Mesenteric fat pad (tissue), 1 donor: ENCODE results near the gene TAPBPL. TPM values are rescaled to one million over a fixed set of nuclear protein-coding genes. Genes with fewer than 3 reads are reported as not detected.

ENCODE experiments used
- DNase-seq: peaks from one replicate; pipeline ENCODE4 v3.0.0-alpha.2; 2020; ENCODE audit warnings: low spot score
- total RNA-seq: library from RNA; stranded (reverse); fragmentation: NEBNext Ultra II Directional; extraction: Animal tissue kit (Norgen Biotek cat#: 25700); gene quantifications from one replicate; pipeline ENCODE4 v1.2.1, GENCODE V29; 2021
- donor health status: DM: yes; HTN: yes; CAD: no.

TAPBPL gene
- total RNA-seq, 1 donor from 2014 or later, result 13.0 TPM

- peak; percentile 60 for DNase-seq
Observed at GRCh38 chr12:6435961-6436715, 15.7 kb upstream of the TAPBPL start.

GRCh38 chr12:6437586-6437985 is 14.3 kb upstream of the TAPBPL start:
- no peak for DNase-seq

- no peak for DNase-seq
Observed at GRCh38 chr12:6438345-6438744, 13.5 kb upstream of the TAPBPL start.

GRCh38 chr12:6440391-6440790 is 11.5 kb upstream of the TAPBPL start:
- no peak for DNase-seq

- DNase-seq, result no peak
Observed at GRCh38 chr12:6442836-6443235, 9.0 kb upstream of the TAPBPL start.

GRCh38 chr12:6443361-6443983 is 8.4 kb upstream of the TAPBPL start:
- DNase-seq, result no peak

GRCh38 chr12:6444031-6444430 is 7.8 kb upstream of the TAPBPL start:
- DNase-seq, result no peak

GRCh38 chr12:6444704-6445688 is 6.8 kb upstream of the TAPBPL start, which contains the start of gene CD27:
Gene CD27 (plus strand): TSS chr12:6444955. CDS start chr12:6445096, 141 bp downstream.
- DNase-seq, result no peak

GRCh38 chr12:6450091-6450868 is 1.6 kb upstream of the TAPBPL start:
- peak; percentile 86 for DNase-seq

- DNase-seq, result no peak
Observed at GRCh38 chr12:6450869-6451347, 934 bp upstream of the TAPBPL start.

GRCh38 chr12:6452245-6452943 is 552 bp downstream of the TAPBPL start:
- peak; percentile 71 for DNase-seq

- peak; percentile 89 for DNase-seq
Observed at GRCh38 chr12:6452944-6453630, 1.2 kb downstream of the TAPBPL start.

GRCh38 chr12:6457220-6457945 is 5.5 kb downstream of the TAPBPL start:
- DNase-seq, result peak; percentile 65

GRCh38 chr12:6458281-6459003 is 6.6 kb downstream of the TAPBPL start:
- DNase-seq, result peak; percentile 79

- DNase-seq, result no peak
Observed at GRCh38 chr12:6459004-6459337, 7.1 kb downstream of the TAPBPL start.

GRCh38 chr12:6460751-6461371 is 9.0 kb downstream of the TAPBPL start:
- peak; percentile 33 for DNase-seq

- peak; percentile 85 for DNase-seq
Observed at GRCh38 chr12:6461401-6462233, 9.8 kb downstream of the TAPBPL start.
